ENCODE data around the gene TOR3A.
"Not testable (repeated sequence)": the region's sequence is repeated elsewhere in the genome, so short reads cannot be mapped to it uniquely, and the experiment has no call there.

TOR3A gene

DNA sequence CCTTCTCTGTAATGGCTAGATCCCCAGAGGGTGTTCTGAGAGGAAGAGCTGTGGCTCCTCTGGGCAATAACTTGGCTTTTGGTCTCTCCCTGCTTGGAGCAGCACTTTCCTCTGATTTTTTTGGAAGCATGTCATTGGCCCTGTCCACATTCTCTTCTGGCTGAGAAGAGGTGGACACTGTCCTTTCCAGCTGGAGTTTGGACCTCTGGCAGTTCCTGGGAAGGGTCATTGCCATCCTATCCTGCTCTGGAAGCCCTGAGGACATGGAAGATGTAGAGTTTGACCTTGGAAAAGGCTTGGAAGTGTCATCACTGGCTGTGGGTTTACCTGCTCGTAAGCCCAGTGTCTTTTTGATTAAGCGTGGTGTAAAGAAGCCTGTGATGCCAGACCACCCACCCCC is 26.8 kb downstream of the TOR3A start:
- no peak for DNase-seq

DNA sequence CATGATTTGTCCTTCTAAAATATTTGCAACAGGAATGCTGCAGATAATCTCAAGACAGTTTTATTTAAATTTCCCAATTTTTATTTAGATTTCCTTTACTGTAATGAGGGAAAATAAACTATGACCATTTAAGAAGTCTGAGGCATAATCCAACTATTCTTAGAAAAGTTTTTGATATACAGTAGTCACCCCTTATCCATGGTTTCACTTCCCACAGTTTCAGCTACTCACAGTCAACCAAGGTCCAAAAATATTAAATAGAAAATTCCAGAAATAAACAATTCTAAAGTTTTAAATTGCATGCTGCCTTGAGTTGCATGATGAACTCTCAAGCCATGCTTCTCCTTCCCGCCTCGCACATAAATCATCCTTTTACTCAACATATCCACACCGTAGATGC is 33.3 kb downstream of the TOR3A start:
- DNase-seq, result no peak

DNA sequence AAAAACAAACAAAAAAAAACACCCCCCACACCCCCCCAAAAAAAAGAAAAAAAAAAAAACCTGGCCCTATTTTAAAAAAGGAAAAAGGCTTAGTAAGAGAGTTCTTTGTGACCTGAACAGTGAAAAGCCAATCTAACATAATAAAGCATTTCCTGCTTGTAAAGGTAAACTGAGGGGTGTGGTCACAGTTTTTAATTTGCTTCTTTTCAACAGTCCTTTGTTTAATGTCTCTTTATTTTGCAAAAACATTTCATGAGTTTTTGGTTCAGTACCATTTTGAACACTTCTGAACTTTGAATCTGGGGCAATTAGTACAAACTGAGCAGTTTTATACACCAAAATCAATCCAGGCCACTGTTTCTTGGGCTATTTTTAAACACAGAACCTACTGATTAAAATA is 37.6 kb downstream of the TOR3A start:
- DNase-seq, result no peak

DNA sequence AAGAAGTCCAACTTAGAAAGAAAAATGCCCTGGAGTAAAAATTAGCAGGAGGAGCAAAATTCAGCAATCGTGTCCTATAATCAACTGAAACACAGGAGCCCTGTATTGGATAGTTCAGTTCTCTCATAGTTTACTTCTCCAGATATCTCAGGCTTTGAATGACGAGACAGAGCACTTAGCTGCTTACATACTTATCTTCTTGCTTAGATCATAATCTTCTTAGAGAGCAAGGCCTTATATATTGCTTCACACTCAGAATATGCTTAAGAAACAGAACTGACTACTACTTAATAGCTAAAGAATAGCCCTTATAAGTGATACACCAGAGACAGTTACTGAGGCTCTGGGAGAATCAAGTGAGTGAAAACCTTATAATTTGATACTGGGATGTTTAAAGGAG is 38.9 kb downstream of the TOR3A start:
- DNase-seq, result no peak

DNA sequence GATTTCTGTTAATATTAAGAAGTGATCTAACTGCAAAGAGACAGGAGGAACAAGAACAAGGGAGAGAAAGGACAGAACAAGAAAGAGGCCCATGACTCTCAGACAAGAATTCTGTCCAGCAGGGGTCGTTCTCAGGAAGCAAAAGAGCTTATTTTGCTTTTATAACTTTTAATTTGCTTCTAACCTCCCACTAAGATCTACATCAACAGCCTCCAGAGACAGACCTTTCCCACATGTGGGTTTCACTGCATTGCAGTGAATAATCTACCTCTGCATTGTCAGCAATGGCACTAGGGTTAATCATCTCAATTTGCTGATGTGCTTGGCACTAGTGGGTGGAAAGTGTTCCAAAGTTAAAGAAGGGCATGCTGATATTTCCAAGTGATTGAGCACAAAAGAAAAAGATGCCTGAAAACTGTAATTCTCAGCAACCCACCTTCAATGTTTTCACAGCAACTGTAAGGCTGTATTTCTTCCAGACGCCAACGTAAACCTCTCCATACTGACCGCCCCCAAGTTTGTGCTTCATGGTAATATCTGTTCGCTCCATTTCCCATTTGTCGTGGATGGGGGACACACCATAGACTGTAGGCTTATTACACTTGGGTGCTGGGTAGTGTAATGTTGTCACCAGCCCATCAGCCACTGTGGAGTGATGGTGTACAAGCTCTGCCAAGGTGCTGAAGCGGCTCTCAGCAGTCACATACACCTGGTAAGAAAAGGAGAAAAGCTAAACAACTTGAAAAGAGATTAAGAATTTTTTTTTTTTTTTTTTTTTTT is 39.5 kb downstream of the TOR3A start:
- DNase-seq, result peak; percentile 12

DNA sequence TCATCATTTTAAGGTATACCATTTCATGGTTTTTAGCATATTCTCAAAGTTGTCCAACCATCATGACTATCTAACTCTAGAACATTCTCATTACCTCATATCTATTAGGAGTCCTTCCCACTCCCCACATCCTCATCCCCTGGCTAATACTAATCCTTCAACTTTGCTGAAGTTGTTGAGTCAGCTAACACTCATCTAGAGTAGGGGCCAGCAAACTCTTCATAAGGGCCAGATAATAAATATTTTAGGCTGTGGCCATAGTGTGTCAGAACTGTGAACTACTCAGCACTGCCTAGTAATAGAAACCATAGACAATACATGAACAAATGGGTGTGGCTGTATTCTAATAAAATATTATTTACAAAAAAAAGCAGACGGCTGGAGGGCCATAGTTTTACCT is 43.0 kb downstream of the TOR3A start:
- no peak for DNase-seq

DNA sequence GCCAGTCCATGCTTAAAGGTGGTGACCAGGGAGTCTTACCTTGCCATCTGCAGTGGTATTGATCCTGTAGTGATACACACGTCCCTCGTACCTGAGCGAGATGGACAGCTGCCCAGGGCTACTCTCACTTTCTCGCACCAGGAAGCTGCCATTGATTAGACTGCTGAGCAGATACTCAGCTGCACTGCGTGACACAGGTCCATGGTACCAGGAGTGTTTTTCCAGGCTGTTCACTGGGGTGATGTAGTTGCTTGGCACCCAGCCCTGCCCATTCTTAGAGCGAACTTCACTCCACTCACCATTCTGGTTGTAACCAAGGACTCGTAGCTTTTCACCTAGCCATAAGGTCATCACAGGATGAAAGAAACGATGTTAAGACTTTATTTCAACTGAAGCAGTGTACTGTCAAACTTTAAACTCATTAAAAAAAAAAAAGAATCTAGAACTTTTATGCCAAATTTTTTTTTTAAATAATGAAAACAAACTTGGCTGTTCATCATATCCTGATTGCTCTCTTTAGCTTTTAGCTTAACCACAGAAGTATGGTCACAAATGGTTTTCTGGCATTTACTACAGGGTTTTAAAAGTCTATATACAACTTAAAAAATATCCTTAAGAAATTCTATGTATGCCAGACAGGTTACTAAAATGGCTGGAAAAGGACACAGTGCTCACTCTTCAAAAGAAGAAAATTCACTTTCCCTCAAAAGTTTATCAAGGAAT is 44.6 kb downstream of the TOR3A start:
- DNase-seq, result no peak

DNA sequence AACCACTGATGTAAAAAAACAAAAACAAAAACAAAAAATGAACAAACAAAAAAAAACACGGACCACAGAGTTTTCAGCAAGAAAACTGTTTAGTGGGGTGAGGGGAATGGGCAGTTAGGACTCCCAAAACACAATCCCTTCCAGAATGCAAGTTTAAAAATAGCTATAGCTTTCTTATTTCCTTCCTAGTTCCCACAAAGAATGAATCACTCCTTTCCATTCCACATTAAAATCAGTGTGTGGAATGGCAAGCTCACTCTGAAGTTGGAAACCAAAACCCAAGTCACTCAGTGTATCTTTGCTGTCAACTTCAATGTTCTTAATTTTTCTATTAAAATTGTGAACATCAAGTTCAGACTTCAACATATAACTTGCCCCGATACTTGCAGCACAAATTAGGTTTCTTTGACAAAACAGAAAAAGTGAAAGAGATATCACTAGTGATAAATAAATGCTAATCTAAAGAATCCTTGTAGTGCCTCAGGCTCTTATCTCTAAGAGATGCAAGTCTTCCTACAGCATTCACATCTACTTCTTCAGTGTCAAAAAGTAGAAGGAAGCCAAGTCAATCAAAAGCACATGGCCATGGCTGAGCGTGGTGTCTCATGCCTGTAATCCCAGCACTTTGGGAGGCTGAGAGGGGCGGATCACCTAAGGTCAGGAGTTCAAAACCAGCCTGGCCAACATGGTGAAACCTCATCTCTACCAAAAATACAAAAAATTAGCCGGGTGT is 45.5 kb downstream of the TOR3A start:
- no peak for DNase-seq

DNA sequence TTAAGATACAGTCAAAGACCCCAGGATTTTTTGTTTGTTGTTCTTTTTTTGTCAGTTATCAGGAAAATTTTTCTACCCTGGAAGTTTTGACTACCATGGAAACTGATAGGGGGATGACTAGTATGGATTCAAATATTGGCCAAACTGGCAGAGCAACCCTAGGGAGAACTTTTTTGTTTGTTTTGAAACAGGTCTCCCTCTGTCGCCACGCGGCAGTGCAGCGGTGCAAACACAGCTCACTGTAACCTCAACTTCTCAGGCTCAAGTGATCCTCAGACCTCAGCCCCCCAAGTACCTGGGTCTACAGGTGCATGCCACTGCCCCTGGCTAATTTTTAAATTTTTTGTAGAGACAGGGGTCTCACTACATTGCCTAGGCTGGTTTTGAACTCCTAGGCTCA is 46.6 kb downstream of the TOR3A start:
- no peak for DNase-seq

DNA sequence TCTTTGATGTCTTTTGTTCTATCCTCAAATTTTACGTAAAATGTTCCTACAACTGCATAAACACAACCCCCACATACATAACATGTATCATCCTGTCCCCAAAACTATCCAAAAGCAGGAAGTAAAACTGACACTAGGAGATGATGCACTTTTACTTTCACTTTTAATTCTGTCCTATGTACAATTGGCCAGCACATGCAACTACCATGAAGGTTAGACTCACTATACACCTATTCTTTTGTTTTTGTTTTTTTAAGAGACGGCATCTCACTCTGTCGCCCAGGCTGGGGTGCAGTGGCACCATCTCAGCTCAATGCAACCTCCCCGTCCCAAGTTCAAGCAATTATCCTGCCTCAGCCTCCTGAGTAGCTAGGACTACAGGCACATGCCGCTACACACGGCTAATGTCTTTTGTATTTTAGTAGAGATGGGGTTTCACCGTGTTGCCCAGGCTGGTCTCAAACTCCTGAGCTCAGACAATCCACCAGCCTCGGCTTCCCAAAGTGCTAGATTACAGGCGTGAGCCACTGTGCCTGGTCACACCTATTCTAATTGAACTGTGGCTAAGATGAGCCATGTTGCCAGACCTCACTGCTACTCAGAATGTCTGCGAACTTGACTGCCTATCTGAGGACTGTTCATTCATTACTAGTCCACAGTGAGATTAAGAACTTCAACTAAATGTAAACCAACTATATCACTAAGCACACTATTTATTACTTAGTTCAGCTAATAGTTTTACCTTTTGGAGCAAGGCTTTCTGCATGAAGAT is 48.0 kb downstream of the TOR3A start:
- no peak for DNase-seq

DNA sequence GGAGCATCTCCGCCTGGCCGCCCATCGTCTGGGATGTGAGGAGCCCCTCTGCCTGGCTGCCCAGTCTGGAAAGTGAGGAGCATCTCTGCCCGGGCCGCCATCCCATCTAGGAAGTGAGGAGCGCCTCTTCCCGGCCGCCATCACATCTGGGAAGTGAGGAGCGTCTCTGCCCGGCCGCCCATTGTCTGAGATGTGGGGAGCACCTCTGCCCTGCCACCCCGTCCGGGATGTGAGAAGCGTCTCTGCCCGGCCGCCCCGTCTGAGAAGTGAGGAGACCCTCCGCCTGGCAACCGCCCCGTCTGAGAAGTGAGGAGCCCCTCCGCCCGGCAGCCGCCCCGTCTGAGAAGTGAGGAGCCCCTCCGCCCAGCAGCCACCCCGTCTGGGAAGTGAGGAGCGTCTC is 53.3 kb downstream of the TOR3A start:
- DNase-seq, result not testable (repeated sequence)

DNA sequence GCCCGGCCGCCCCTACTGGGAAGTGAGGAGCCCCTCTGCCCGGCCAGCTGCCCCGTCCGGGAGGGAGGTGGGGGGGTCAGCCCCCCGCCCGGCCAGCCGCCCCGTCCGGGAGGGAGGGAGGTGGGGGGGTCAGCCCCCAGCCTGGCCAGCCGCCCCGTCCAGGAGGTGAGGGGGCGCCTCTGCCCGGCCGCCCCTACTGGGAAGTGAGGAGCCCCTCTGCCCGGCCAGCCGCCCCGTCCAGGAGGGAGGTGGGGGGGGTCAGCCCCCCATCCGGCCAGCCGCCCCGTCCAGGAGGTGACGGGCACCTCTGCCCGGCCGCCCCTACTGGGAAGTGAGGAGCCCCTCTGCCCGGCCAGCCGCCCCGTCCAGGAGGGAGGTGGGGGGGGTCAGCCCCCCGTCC is 53.8 kb downstream of the TOR3A start:
- DNase-seq, result not testable (repeated sequence)

DNA sequence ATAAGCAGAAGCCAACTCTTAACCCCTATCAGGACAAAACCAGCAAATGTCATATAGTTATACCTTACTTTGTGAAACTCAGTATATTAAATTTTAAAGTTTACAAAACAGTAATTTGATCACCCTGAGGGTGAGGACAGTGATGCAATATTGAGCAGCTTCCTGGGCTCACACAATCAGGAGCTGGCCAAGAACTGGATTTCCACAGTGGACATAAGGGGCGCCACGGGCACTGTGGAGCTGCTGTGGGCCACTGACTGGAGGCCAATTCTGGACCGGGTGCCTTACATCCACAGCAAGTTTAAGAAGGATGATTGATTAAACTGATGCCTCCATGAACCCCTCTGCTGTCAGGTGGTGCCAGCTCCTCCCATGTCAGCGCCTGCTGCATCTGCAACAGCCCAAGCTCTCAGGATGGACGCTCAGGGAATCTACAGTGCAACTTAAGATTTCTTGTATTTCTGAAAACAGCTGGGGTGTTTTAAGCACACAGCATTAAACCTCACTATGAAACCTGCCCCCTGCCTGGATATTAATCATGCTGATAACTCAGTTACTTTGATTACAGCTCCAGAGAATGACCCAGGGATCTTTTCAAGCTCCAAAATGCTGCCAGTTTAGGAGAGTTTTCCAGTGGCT is 55.9 kb downstream of the TOR3A start:
- DNase-seq, result no peak

DNA sequence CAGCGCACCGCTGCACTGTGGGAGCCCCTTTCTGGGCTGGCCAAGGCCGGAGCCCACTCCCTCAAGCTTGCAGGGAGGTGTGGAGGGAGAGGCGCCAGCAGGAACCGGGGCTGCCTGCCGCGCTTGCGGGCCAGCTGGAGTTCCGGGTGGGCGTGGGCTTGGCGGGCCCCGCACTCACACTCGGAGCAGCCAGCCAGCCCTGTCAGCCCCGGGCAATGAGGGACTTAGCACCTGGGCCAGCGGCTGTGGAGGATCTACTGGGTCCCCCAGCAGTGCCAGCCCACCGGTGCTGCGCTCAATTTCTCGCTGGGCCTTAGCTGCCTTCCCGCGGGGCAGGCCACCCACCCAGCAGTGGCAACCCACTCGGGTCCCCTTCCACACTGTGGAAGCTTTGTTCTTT is 56.9 kb downstream of the TOR3A start:
- DNase-seq, result not testable (repeated sequence)

DNA sequence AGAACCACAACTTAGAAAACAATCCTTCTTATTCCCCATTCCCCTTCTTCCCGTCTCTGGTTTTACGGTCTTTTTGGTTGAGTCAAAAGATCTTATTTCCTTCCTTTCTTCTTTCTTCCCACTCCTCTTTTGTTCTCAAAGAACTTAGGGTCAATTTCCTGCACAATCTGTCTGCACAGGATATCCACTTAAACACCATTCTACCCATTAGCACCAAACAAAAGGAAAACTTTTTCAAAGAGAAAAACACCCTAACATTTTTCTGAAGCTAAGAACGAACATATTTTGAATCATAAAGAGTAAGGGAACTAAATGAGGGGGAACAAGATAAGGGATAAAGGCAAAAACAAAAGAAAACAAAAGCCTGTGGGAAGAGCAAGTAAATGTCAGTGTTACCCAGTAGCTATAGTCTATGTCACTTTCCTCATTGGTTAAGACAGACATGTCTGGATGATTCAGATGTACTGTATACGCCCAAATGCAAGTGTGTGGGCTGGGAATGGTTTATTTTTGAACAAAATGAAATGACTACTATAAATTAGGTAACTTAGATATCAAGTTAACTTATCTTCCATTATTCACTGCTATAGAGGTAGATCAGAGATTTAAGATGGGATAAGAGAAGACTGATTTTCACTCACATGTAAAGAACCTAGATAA is 59.9 kb downstream of the TOR3A start:
- peak; percentile 18 for DNase-seq

DNA sequence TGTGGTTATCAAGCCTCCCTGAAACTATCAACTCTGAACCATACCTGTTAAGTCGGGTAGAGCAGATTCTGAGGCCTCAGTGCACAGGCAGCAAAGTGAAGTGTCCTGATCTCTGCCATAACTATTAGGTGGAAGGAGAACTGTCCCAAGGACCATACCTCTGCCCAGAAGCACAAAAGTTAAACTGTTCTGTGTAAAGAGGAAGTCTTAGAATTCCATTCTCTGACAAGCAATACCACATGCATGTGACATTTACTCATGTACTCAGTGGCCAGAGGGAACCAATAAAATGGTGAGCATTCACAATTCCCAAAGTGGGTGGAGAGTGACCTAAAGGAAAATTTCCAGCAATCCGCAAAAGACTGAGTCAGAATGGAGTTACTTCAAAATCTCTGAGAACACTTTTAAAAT is 61.0 kb downstream of the TOR3A start:
- DNase-seq, result no peak

DNA sequence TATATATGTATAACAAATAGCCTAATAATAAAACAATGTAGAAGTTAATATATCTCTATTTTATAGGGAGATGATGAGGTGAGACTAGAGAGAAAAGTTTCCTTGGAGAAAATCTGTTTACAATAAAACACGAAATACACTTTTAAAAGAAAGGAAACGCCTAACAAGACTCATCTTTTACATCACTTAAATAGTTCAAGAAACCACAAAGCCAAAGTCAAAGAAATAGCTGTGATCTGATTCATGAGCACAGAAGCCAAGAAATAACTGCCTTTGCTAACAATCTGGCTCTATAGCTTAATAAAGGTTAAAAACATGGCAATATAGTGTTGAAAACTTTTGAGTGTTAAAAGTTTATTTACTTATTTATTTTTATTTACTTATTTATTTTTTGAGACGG is 61.5 kb downstream of the TOR3A start:
- DNase-seq, result no peak

DNA sequence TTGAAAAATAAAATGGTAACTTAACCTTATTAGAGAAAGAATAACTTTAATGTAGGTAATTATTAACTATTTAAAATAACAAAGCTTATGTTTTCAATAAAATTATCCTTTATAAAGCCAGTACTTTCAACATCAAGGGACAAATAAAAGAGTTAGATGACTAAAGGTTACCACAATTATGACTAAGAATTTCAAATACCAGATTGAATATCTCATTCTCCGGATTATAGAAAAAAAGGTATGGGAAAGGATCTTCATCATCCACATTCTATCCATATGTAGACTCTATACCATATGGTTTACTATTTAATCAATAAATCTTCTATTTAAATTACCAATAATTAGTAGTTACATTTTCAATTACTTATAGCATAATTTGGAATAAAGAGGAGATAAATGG is 62.8 kb downstream of the TOR3A start:
- no peak for DNase-seq

DNA sequence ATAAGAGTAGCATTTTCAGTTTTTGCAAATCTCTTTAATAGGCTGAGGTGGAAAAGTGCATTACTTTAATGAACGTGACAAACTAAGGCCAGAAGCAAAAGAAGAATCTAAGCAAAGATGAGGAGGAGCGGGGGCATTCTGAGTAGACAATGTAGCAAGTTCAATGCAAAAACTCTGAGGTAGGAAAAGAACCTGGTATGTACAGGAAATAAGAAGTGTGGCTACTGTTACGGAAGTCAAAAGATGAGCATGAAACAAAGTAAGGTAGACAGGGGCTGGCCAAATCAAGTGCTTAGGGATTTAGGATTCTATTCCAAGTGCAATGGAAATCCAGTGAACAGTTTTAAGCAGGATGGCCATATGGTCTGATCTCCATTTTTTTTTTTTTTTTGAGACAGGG is 63.7 kb downstream of the TOR3A start:
- no peak for DNase-seq
